ENCODE results near the gene PRMT1.

The PRMT1 gene

DNA sequence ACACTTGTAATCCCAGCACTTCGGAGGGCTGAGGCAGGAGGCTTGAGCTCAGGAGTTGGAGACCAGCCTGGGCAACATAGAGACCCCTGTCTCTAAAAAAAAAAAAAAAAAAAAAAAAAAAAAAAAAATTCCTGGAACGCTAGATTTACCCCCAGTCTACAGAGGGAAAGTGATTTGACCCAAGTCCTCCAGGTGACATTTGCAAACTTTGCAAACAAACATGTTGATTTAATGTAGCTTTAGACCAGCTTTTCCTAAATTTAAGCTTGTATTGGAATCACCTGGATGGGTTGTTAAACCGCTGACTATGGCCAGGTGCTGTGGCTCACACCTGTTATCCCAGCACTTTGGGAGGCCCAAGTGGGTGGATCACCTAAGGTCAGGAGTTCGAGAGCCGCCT is 22.3 kb downstream of the PRMT1 start:
- TF ChIP-seq, protein P1, sequence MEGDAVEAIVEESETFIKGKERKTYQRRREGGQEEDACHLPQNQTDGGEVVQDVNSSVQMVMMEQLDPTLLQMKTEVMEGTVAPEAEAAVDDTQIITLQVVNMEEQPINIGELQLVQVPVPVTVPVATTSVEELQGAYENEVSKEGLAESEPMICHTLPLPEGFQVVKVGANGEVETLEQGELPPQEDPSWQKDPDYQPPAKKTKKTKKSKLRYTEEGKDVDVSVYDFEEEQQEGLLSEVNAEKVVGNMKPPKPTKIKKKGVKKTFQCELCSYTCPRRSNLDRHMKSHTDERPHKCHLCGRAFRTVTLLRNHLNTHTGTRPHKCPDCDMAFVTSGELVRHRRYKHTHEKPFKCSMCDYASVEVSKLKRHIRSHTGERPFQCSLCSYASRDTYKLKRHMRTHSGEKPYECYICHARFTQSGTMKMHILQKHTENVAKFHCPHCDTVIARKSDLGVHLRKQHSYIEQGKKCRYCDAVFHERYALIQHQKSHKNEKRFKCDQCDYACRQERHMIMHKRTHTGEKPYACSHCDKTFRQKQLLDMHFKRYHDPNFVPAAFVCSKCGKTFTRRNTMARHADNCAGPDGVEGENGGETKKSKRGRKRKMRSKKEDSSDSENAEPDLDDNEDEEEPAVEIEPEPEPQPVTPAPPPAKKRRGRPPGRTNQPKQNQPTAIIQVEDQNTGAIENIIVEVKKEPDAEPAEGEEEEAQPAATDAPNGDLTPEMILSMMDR (IDR thresholded peaks at IDR 0.05; ENCODE audit: insufficient read depth, low read depth, low read length, missing control alignments): no peak
- no peak overlapping the region for H3K4me3 ChIP-seq (ENCODE audit: low read depth, low read length)
- no peak for DNase-seq (ENCODE audit: low read depth)

DNA sequence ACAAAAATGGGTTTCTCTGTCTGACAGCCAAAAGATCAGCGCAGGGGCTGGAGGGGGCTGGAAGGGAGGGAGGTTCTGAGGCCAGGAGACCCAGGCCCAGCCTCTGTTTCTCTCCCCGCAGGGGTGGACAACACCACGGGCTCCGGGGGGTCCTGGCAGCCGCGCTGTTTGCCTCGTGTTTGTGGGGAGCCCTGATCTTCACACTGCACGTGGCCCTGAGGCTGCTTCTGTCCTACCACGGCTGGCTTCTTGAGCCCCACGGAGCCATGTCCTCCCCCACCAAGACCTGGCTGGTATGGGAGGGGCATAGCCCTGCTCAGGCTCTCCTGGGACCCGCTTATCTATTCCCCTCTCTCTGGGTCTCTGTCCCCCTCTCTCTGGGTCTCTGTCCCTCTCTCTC is 23.5 kb downstream of the PRMT1 start:
- DNase-seq (ENCODE audit: low read depth): no peak
- no peak overlapping the region for H3K4me3 ChIP-seq (ENCODE audit: low read depth, low read length)
- TF ChIP-seq, protein P1 (IDR thresholded peaks at IDR 0.05; ENCODE audit: insufficient read depth, low read depth, low read length, missing control alignments): no peak

DNA sequence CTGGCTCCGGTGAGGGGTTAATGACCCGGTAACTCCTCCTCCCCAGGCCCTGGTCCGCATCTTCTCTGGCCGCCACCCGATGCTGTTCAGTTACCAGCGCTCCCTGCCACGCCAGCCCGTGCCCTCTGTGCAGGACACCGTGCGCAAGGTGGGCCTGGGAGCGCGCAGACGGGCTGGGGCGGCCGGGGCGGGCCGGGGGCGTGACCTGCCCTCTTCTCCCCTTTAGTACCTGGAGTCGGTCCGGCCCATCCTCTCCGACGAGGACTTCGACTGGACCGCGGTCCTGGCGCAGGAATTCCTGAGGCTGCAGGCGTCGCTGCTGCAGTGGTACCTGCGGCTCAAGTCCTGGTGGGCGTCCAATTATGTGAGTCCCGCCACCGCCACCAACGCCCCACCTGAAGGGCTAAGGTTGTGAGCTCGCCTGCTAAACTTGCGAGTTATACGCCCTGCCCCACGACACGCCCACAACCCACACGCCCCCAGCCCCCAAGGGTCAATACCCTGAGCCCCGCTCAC is 24.3 kb downstream of the PRMT1 start:
- H3K4me3 ChIP-seq (ENCODE audit: low read depth, low read length): no peak overlapping the region
- TF ChIP-seq, protein P1 (IDR thresholded peaks at IDR 0.05; ENCODE audit: insufficient read depth, low read depth, low read length, missing control alignments): no peak
- DNase-seq (ENCODE audit: low read depth): no peak

DNA sequence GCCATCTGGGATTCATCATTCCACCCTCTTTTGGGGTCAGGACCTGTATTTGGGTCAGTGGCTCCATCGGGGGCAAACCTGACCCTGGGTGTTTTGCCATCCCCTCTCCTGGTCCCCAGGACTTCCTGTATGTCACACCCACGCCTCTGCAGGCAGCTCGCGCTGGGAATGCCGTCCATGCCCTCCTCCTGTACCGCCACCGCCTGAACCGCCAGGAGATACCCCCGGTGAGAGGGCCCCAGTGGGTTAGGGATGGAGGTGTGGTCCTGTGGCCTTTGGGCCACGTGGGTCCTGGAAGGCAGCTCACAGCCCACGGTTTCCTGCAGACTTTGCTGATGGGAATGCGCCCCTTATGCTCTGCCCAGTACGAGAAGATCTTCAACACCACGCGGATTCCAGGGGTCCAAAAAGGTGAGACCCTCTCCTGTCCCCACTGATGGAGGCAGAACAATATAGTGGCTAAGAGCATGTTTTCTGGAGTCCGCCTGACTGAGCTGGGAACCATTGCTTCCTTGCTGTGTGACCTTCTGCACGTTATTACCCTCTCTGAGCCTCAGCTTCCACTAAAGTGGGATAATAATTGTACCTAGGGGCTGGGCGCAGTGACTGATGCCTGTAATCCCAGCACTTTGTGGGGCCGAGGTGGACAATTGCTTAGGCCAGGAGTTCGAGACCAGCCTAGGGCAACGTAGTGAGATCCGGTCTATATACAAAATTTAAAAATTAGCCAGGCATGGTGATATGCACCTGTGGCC is 28.0 kb downstream of the PRMT1 start:
- DNase-seq (ENCODE audit: low read depth): no peak
- TF ChIP-seq, protein P1 (IDR thresholded peaks at IDR 0.05; ENCODE audit: insufficient read depth, low read depth, low read length, missing control alignments): no peak
- H3K4me3 ChIP-seq (ENCODE audit: low read depth, low read length): no peak overlapping the region

DNA sequence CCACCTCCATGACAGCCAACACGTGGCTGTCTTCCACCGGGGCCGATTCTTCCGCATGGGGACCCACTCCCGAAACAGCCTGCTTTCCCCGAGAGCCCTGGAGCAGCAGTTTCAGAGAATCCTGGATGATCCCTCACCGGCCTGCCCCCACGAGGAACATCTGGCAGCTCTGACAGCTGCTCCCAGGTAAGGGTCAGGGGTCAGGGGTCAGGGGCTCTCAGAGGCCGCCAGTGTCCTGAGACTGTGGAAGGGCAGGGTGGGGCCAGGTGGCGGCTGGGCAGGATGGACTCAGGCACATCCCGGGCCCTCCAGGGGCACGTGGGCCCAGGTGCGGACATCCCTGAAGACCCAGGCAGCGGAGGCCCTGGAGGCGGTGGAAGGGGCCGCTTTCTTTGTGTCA is 28.8 kb downstream of the PRMT1 start:
- DNase-seq (ENCODE audit: low read depth): no peak
- no peak overlapping the region for H3K4me3 ChIP-seq (ENCODE audit: low read depth, low read length)
- TF ChIP-seq, protein P1 (IDR thresholded peaks at IDR 0.05; ENCODE audit: insufficient read depth, low read depth, low read length, missing control alignments): no peak

DNA sequence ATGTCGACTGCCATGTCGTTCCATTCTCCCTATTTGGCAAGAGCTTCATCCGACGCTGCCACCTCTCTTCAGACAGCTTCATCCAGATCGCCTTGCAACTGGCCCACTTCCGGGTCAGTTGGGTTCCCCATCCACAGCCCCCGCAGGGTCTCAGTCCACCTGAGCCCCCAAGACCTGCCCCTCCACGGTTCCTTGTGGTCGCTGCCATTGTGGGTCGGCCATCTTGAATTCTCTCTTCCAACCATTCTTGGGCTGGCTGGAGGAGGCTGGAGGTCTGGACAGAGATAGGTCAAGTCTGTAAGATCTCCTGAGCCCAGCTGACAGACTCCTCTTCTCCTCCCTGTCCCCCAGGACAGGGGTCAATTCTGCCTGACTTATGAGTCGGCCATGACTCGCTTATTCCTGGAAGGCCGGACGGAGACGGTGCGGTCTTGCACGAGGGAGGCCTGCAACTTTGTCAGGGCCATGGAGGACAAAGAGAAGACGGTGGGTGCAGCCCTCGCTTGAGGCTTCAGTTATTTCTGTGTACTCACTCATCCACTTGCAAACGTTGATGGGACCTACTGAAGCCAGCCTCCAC is 33.4 kb downstream of the PRMT1 start:
- TF ChIP-seq, protein P1 (IDR thresholded peaks at IDR 0.05; ENCODE audit: insufficient read depth, low read depth, low read length, missing control alignments): no peak
- DNase-seq (ENCODE audit: low read depth): no peak
- H3K4me3 ChIP-seq (ENCODE audit: low read depth, low read length): no peak overlapping the region
